Right ventricle myocardium superior (tissue), 1 donor: ENCODE results near the gene CTSL. TPM values are rescaled to one million over a fixed set of nuclear protein-coding genes. Genes with fewer than 3 reads are reported as not detected.

ENCODE experiments used
- ATAC-seq: fragments of 200-7000 bp; cut with Tn5 transposase; one replicate; pipeline ENCODE4 v1.9.1; 2020; ENCODE audit warnings: mild to moderate bottlenecking; ENCODE audit not compliant: poor library complexity
- DNase-seq: peaks from one replicate; pipeline ENCODE4 v3.0.0-alpha.2; 2020
- intact Hi-C: fragments of 100-400 bp; cut with DNase I; formaldehyde crosslinking; loops from one replicate; pipeline ENCODE4 v1.11.2; 2022
- total RNA-seq: library from RNA; stranded (reverse); fragmentation: NEBNext Ultra II Directional; extraction: Animal tissue kit (Norgen Biotek cat#: 25700); gene quantifications from one replicate; pipeline ENCODE4 v1.2.1, GENCODE V29; 2021
- donor health status: DM: no; HTN: yes; CAD: no; lungs with severe emphysema.

Gene CTSL
- total RNA-seq, 1 donor from 2014 or later: 142 TPM

GRCh38 chr9:87713988-87714330, 12.0 kb upstream of the CTSL start:
- DNase-seq (no peak), ATAC-seq (peak; percentile 2)
- intact Hi-C loops: no loop called here

- intact Hi-C loops: no loop called here
- no peak for DNase-seq
- ATAC-seq: peak; percentile 80
Observed at GRCh38 chr9:87714819-87715218, 11.1 kb upstream of the CTSL start.

- ATAC-seq (no peak), DNase-seq (no peak)
- intact Hi-C loops: no loop called here
Observed at GRCh38 chr9:87716141-87716540, 9.8 kb upstream of the CTSL start.

- no peak for ATAC-seq
- intact Hi-C loops: no loop called here
- no peak for DNase-seq
Observed at GRCh38 chr9:87717456-87717855, 8.5 kb upstream of the CTSL start.

- DNase-seq (no peak), ATAC-seq (no peak)
- intact Hi-C loops: no loop called here
Observed at GRCh38 chr9:87718231-87718630, 7.7 kb upstream of the CTSL start.

GRCh38 chr9:87718852-87719612, 6.9 kb upstream of the CTSL start:
- no peak for ATAC-seq
- no peak for DNase-seq
- intact Hi-C loops: no loop called here

GRCh38 chr9:87720173-87720572, 5.7 kb upstream of the CTSL start:
- ATAC-seq (no peak), DNase-seq (no peak)
- intact Hi-C loops: no loop called here

- DNase-seq (no peak), ATAC-seq (no peak)
- intact Hi-C loops: no loop called here
Observed at GRCh38 chr9:87722393-87723088, 3.4 kb upstream of the CTSL start.

GRCh38 chr9:87725356-87725899, 491 bp upstream of the CTSL start:
- DNase-seq (peak; percentile 46), ATAC-seq (peak; percentile 10)
- intact Hi-C loops: loop anchor here (2.0 kb wide), 1 partner anchor 41 kb away; no protein-coding TSS in a partner anchor

- DNase-seq: no peak
- intact Hi-C loops: no loop called here
- no peak for ATAC-seq
Observed at GRCh38 chr9:87729246-87729645, 3.3 kb downstream of the CTSL start.

GRCh38 chr9:87731321-87731720, 5.4 kb downstream of the CTSL start:
- intact Hi-C loops: no loop called here
- no peak for ATAC-seq
- no peak for DNase-seq

- ATAC-seq: no peak
- intact Hi-C loops: no loop called here
- DNase-seq: no peak
Observed at GRCh38 chr9:87732344-87732743, 6.4 kb downstream of the CTSL start.

- ATAC-seq (no peak), DNase-seq (no peak)
- intact Hi-C loops: no loop called here
Observed at GRCh38 chr9:87732756-87733155, 6.8 kb downstream of the CTSL start.

- intact Hi-C loops: no loop called here
- no peak for DNase-seq
- no peak for ATAC-seq
Observed at GRCh38 chr9:87733273-87734052, 7.5 kb downstream of the CTSL start.

GRCh38 chr9:87734106-87734505, 8.2 kb downstream of the CTSL start:
- ATAC-seq: no peak
- DNase-seq: no peak
- intact Hi-C loops: no loop called here

- DNase-seq (no peak), ATAC-seq (no peak)
- intact Hi-C loops: no loop called here
Observed at GRCh38 chr9:87739546-87739945, 13.6 kb downstream of the CTSL start.

GRCh38 chr9:87740209-87740608, 14.3 kb downstream of the CTSL start:
- ATAC-seq: no peak
- intact Hi-C loops: no loop called here

GRCh38 chr9:87741326-87741725, 15.4 kb downstream of the CTSL start:
- DNase-seq: no peak
- no peak for ATAC-seq
- intact Hi-C loops: no loop called here

More at GRCh38 chr9:87740209-87740608, 14.3 kb downstream of the CTSL start:
- no peak for DNase-seq

- intact Hi-C loops: no loop called here
- ATAC-seq (no peak), DNase-seq (no peak)
Observed at GRCh38 chr9:87741891-87742290, 16.0 kb downstream of the CTSL start.
